Right ventricle myocardium superior (tissue), 1 donor: Measurements from ENCODE around the gene HEG1. TPM values are rescaled to one million over a fixed set of nuclear protein-coding genes. Genes with fewer than 3 reads are reported as not detected.

Experiments
- ATAC-seq: fragments of 200-7000 bp; cut with Tn5 transposase; one replicate; pipeline ENCODE4 v1.9.1; 2020; ENCODE audit warnings: mild to moderate bottlenecking; ENCODE audit not compliant: poor library complexity
- DNase-seq: peaks from one replicate; pipeline ENCODE4 v3.0.0-alpha.2; 2020
- intact Hi-C: fragments of 100-400 bp; cut with DNase I; formaldehyde crosslinking; loops from one replicate; pipeline ENCODE4 v1.11.2; 2022
- total RNA-seq: library from RNA; stranded (reverse); fragmentation: NEBNext Ultra II Directional; extraction: Animal tissue kit (Norgen Biotek cat#: 25700); gene quantifications from one replicate; pipeline ENCODE4 v1.2.1, GENCODE V29; 2021
- donor health status: DM: no; HTN: yes; CAD: no; lungs with severe emphysema.

The HEG1 gene
- total RNA-seq, 1 donor from 2014 or later = 91.1 TPM

DNA sequence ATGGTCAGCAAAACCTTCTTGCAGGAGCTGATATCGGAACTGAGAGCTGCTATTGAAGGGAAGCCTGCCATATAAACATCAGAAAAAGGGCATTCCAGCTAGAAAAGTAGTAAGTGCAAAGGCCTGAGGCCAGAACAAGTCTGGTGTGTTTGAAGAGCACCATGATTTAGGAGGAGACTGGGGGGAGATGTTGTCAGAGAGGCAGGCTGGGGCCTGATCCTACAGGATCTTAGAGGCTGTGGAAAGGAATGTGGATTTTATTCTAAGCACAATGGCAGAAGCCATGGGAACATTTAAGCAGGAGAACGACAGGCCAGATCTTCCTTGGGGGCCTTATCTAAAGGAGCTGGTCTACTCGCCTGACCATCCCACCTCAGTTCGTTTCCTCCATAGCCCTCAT is 116.1 kb downstream of the HEG1 start:
- intact Hi-C loops = no loop called here
- ATAC-seq (no peak), DNase-seq (no peak)

DNA sequence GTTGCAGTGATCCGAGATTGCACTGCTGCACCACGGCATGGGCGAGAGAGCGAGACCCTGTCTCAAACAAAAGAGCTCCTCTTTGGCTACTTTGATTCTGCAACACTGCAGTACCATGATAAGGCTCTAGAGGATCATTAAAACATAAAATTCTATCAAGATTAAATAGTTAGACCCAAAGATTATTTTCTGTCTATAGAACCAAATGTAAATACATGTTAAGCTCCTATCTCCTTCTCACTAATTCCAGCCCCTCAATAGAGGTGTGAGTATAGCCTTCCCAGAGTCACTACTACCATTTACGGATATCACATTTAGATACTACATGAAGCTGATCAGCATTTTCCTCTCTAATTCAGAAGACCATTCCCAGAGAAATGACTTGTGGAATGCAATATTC is 116.9 kb downstream of the HEG1 start:
- ATAC-seq (no peak), DNase-seq (no peak)
- intact Hi-C loops = no loop called here

DNA sequence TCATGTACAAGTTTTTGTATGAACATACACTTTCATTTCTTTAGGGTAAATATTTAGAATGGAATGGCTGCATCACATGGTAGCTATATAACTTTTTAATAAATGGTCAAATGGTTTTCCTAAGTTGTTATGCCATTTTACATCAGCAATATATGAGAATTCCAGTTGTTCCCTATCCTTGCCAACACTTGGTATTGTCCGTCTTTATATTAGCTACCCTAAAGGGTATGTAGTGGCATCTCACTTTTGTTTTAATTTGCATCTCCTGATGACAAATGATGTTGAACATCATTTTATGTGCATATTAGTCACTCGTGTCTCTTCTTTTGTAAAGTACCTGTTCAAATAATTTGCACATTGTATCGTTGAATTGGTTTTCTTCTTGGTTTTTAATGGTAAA is 118.7 kb downstream of the HEG1 start:
- ATAC-seq (no peak), DNase-seq (no peak)
- intact Hi-C loops = no loop called here

DNA sequence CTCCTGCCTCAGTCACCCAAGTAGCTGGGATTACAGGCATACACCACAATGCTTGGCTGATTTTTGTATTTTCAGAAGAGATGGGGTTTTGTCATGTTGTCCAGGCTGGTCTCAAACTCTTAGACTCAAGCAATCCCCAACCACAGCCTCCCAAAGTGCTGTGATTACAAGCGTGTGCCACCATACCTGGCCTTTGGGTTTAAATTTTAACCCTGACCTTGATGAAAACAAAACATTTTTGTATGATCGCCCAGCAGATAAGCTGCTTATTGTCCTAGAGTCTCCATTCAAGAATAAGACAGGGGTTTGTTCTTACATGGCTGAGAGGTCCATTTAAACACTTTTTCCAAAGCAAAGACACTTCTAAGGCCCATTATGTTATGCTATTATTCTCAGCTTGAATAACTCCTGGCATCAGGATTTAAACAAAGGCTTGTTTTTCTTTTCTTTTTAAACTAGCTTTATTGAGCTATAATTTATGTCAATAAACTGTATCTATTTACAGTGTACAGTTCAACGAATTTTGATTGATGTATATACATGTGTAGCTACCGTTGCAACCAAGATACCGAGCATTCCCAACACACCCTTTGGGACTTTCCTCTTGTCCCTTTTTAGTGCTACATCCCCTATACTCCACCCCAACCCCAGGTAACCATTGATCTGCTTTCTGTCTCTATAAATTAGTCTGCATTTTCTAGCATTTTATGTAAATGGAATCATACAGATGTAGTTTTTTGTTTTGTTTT is 119.8 kb downstream of the HEG1 start:
- DNase-seq (no peak), ATAC-seq (no peak)
- intact Hi-C loops = no loop called here

DNA sequence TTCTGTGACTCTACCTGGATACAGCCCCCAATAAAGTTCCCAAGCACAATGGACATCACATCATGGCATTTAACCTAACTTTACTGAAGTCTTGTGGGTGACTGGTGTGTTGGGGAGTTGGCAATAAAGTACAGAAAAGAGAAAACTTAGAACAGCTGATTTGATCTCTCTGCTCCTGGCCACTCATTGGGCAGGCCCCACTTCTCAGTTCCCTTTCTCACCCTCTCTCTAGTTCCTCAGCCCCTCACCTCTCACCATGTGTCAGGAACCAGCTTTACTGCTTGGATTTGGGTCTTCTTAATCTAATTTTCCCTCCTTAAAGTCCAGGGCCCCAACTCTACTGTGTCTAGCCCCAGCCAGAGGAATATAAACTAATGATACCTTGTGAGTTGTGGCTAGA is 120.5 kb downstream of the HEG1 start:
- DNase-seq = no peak
- ATAC-seq = no peak
- intact Hi-C loops = no loop called here

DNA sequence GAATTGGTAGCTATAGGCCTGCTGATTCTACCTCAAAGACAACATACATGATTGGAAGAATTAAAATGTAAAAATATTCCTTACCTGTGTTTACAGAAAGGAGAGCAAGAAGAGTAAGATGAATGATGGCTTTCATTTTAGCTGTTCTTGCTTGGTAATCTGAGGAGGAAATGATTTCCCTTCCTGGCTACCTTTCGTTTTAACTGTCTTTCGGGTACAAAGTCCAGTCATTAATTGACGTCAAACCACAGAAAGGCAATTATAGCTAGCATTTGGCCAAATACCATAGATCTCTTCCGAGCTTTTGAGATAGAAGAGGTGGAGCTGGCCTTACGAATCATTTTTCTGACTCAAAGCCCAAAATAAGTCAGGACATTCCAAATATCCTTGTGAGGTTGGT is 121.2 kb downstream of the HEG1 start, which contains the start of gene MUC13:
Gene MUC13, minus strand, starts transcription at position 175 of the 400 bp plus-strand sequence. Its CDS starts 39 bp downstream, at position 136.
- DNase-seq (no peak), ATAC-seq (no peak)
- intact Hi-C loops = no loop called here

DNA sequence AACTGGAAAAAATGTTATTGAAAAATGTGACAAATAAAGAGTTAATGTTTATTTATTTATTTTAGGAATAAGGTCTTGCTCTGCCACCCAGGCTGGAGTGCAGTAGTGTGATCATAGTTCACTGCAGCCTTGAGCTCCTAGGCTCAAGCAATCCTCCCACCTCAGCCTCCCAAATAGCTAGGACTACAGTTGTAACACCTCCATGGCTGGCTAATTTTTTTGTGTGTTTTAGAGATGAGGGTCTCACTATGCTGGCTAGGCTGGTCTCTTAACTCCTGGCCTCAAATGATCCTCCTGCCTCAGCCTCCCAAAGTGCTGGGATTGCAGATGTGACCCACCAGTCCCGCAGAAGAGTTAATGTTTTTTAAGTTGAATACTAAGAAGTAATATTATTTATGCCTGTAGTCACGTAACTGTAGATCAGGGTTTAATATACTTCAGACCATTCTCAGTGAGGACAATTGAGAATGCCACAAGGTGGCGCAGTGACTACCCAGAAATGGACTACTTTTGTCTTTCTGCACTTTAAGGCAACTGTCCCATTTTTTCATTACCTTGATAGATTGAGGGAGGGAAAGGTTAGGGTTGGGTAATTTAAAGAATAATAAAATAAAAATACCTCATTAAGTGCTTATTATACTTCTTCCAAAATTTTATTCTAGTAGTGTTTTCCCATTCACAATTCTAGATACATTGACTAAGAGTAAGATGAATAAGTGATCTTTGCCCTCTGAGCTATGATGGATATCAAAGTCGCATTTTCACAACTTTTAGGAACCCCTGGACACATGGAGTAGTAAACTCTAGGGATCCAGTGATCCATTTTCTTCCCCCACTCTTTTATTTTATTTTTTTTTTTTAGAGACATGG is 127.2 kb downstream of the HEG1 start:
- intact Hi-C loops = loop anchor here (5.0 kb wide), 1 partner anchor 239 kb away; no protein-coding TSS in a partner anchor
- DNase-seq (peak; percentile 61), ATAC-seq (peak; percentile 80)

DNA sequence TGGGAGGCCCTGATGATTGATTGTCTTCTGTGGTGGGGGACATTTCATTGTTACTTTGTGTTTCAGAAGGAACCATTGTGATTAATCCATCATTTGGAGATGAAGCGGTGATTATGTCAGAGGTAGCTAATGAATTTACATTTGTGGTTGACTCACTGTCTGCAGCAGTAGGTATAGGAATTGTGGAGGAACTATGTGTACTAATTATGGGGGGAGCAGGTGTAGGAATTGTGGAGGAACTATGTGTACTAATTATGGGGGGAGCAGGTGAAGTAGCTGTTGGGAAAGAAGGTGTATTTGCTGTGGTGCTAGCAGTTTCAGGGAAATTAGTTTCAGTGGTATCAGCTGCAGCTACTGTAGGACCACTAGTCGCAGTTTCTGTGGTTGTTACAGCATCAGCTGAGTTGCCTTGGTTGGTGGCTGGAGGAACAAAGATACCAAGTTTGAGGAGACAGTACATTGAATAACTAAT is 128.2 kb downstream of the HEG1 start:
- DNase-seq = no peak
- no peak for ATAC-seq
- intact Hi-C loops = loop anchor here (5.0 kb wide), 1 partner anchor 240 kb away; no protein-coding TSS in a partner anchor

DNA sequence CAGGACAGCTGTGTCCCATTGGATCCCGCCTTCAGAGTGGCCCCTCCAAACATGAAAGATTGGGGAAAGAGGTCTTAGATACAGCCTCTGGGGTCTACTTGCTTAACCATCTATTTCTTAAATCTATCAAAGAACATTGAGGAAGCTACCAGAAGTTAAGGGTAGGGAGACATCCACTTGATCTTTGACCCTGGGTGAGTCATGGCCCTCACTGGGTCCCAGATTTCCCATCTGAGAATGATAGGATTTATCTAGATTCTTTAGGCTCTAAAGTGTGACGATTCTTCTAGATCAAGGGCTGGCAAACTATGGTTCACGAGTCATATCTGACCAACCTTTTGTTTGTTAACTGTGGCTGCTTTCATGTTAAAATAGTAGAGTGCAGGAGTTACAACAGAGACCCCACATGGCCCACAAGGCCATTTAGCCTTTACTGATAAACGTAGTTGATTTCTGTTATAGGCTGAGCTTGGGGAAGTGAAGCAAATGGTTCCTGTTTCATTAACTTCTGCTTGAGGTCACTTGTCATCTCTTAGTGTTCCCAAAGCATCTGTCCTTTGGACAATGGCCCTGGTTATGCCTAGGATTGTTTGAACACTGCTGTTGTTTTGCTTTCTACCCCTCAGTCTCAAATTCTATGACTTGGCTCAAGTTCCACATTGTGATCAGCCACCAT is 129.2 kb downstream of the HEG1 start:
- intact Hi-C loops = loop anchor here (5.0 kb wide), 1 partner anchor 241 kb away; no protein-coding TSS in a partner anchor
- DNase-seq = no peak
- ATAC-seq = peak; percentile 37

DNA sequence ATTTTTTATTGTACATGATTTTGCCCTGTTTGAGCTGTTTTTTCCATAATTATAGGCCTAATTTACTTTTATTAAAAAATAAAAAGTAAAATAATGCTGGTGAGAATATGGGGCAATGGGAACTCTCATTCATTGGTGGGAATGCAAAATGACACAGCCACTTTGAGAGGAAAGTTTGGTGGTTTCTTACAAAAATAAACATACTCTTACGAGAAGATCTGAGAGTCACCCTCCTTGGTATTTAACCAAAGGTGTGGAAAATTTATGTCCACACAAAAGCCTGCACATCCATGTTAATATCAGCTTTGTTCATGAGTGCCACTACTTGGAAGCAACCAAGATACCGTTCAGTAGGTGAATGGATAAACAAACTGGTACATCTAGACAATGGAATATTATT is 131.1 kb downstream of the HEG1 start:
- ATAC-seq (no peak), DNase-seq (no peak)
- intact Hi-C loops = loop anchor here (5.0 kb wide), 1 partner anchor 243 kb away; no protein-coding TSS in a partner anchor

DNA sequence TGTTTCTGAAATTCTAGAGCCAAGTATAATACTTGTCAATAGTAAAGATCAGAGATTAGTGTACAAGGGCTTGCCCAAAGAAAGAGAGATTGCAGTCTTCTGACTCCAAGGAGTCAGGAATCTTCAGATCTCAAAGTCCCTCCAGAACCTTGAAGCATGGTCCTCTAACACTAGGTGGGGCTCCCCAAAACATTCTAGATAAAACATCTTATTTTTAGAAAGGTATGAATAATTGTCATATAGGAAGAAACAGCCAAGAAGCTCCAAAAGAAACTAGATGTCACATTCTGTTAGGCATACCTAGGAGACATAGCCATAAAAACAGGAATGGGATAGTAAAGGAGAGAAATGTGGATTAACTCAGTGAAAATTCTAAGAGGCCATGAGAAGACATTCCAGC is 132.0 kb downstream of the HEG1 start:
- intact Hi-C loops = no loop called here
- no peak for DNase-seq
- no peak for ATAC-seq

DNA sequence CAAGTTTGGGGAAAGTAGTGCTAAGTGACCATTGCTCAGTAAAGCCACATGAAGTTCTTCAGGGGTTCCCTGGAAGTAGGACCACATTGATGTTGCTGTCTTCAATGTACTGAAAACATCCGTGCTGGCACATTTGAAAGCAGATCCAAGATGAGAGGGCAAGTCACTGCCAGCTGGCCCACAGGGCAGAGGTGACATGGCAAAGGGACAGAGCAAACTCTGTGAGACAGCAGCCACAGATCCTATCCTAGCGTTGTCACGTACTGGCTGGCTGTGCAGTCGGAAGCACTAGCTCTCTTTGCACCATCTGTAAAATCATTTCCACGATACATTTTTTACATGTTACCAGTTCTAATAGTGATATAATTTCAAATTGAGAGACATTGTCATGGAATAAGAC is 135.1 kb downstream of the HEG1 start:
- peak; percentile 50 for DNase-seq
- intact Hi-C loops = no loop called here

DNA sequence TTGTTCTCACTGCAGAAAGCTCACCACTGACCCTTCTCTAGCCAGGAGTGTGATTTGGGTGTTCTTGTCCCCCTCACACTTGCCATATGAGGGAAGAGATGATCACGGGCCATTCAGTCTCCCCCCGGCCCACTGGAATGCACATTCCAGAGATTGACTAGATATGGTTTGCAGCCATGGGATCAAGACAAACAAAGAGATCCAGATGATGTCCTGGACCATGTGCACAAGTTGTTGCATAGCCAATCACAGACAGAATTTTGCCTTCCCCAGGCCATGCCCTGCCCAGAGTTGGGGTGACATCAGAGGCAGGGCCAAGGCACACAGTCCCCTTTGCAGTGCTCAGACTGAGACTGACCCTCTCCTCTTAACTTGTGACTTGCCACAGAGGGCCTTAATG is 136.0 kb downstream of the HEG1 start:
- intact Hi-C loops = no loop called here
- no peak for DNase-seq
- no peak for ATAC-seq

More for the DNA sequence above, 135.1 kb downstream of the HEG1 start:
- ATAC-seq = peak; percentile 74

DNA sequence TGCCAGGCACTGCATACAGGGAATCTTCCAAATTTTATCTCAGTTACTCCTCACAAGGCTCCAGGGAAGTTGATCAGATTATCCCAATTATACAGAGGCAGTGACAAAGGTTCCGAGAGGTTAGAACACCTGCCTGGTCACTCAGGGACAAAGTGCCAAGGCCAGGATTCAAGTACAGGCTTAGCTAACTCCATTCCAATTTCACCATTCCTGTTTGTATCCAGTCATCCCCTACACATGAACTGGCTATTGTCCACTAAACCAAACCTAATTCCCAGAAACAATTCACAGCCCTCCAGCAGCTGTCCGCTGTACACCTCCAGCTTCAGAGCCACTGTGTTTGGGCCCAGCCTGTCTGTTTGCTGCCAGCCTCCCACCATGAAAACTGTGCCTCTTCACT is 137.3 kb downstream of the HEG1 start:
- ATAC-seq (no peak), DNase-seq (no peak)
- intact Hi-C loops = no loop called here

DNA sequence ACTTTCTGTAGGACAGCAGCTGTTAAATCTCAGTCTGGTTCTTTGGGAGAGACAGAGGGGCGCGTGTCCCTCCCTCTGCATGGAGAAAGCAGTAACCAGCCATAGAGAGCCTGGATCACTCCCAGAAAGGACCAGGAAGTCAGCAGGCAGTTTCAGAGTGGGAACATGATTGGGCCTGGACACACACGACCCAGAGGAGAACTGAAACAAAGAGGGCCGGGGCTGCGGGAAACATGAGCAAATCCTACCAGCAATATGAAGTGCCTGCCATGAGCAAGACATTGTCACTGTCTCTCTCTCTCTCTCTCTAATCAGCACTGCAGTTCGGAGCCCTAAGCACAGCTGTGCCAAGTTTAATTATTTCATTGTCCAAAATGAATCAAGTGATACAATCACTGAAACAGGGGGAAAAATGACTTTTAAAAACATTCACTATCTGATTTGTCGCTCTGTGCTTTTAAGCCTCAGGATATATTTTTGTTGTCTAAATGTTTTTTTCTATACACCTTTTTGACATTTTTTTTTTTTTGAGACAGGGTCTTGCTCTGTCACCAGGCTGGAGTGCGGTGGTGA is 138.9 kb downstream of the HEG1 start:
- ATAC-seq (peak; percentile 48), DNase-seq (peak; percentile 50)
- intact Hi-C loops = no loop called here
